Panc1 (cell line): ENCODE results near the gene STEAP1B. TPM values are rescaled to one million over a fixed set of nuclear protein-coding genes. Genes with fewer than 3 reads are reported as not detected.
"Not testable (repeated sequence)": the region's sequence is repeated elsewhere in the genome, so short reads cannot be mapped to it uniquely, and the experiment has no call there.

Experiments used
- ATAC-seq: fragments of 200-7000 bp; cut with Tn5 transposase; 2 replicates; pipeline ENCODE4 v1.9.1; 2020; ENCODE audit warnings: mild to moderate bottlenecking, moderate library complexity
- BruUV-seq: library from RNA; stranded (reverse); fragments of 400-500 nt; replicated peaks from 2 replicates; lab custom pipeline; 2021; lab: Mats Ljungman, UMichigan
- CTCF ChIA-PET: fragments of 300-600 bp; sonication (Branson Sonifier 250); formaldehyde crosslinking; loops from one replicate; lab custom pipeline; 2022; ENCODE audit warnings: antibody characterized with exemption; lab: Charles Lee
- POLR2A ChIA-PET: fragments of 300-600 bp; sonication (Branson Sonifier 250); formaldehyde crosslinking; loops from one replicate; lab custom pipeline; 2022; ENCODE audit warnings: antibody characterized with exemption; lab: Charles Lee
- DNase-seq: peaks from one replicate; pipeline ENCODE4 v3.0.0-alpha.2; 2010; ENCODE audit warnings: low read depth, low spot score
- H3K27ac ChIP-seq: 2 replicates; pipeline ENCODE4 v1.5.1; 2011; ENCODE audit warnings: mild to moderate bottlenecking, low read length, inconsistent platforms
- H3K27me3 ChIP-seq: fragments of 200-500 bp; sonication (Bioruptor generic); 2 replicates; pipeline ENCODE4 v1.6.0; 2014; ENCODE audit warnings: low read length, inconsistent platforms; ENCODE audit not compliant: control insufficient read depth, insufficient read depth
- H3K36me3 ChIP-seq: fragments of 200-500 bp; sonication (Bioruptor generic); 2 replicates; pipeline ENCODE4 v1.5.1; 2014; ENCODE audit warnings: inconsistent platforms, mild to moderate bottlenecking, low read length, moderate library complexity; ENCODE audit not compliant: control insufficient read depth, insufficient read depth
- H3K4me1 ChIP-seq: 2 replicates; pipeline ENCODE4 v1.5.1; 2011; ENCODE audit warnings: inconsistent platforms, mild to moderate bottlenecking, low read length, moderate library complexity; ENCODE audit not compliant: control insufficient read depth, insufficient read depth
- H3K4me3 ChIP-seq, 2 experiments: 2 replicates each; pipeline ENCODE4 v1.5.1; 2011 to 2012; ENCODE audit warnings: low read depth in 2 of 2, low read length in 2 of 2, mild to moderate bottlenecking in 2 of 2, inconsistent platforms in 1 of 2, moderate library complexity in 1 of 2
- H3K9me3 ChIP-seq: fragments of 200-500 bp; sonication (Bioruptor generic); 2 replicates; pipeline ENCODE4 v1.5.1; 2014; ENCODE audit warnings: low read depth, mild to moderate bottlenecking, inconsistent platforms, low read length, moderate library complexity; ENCODE audit not compliant: control insufficient read depth, insufficient read depth
- in situ Hi-C: cut with HindIII; loops from 2 replicates; pipeline ENCODE4 v1.10.0; 2016; ENCODE audit warnings: low sequenced_read_pairs, low pct_unique_long_range_greater_than_20kb
- intact Hi-C: fragments of 100-400 bp; cut with micrococcal nuclease; formaldehyde crosslinking; loops from one replicate; pipeline ENCODE4 v1.10.0; 2022; ENCODE audit not compliant: unreplicated experiment
- total RNA-seq: library from RNA; stranded (reverse); gene quantifications from one replicate; pipeline ENCODE4 v1.2.1, GENCODE V29; 2021; ENCODE audit not compliant: unreplicated experiment
- TF ChIP-seq, protein P1 (sequence below): fragments of 450-650 bp; IDR thresholded peaks from 2 replicates; pipeline ENCODE4 v1.5.1; 2017; ENCODE audit warnings: mild to moderate bottlenecking

STEAP1B gene
- total RNA-seq, 1 experiment from 2014 or later = 3.3 TPM

DNA sequence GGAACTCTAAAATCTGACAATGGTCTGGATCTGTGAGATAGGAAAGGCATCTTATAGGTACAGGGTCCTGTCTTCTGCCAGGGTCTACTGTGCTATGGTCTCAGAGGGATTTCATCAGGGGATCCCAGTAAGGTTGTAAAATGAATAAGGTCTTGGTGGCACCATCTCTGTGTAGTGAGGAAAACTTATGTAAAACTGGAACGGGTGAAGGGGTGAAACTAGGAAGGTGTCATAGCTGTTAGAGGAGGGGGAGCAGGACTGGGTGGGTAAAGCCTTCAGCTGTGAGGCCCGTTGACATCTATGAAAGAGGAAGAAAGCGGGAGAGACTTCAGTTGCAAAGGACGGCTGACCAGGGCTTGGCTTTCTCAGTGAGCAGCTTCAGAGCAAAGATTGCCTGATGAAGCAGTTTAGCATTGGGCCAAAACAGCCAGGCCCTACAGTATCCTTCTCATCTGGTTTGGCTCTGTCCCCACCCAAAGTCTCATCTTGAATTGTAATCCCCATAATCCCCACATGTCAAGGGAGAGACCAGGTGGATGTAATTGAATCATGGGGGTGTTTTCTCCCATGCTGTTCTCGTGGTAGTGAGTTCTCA lies 24.5 kb upstream of the STEAP1B start:
- H3K9me3 ChIP-seq, DNase-seq, BruUV-seq, H3K27me3 ChIP-seq, intact Hi-C loops, H3K27ac ChIP-seq, H3K4me1 ChIP-seq, in situ Hi-C loops, POLR2A ChIA-PET, H3K36me3 ChIP-seq: not testable (repeated sequence)
- peak overlapping the region in 1 of 2 experiments; percentile 23; a peak in 2 of 4 replicates for H3K4me3 ChIP-seq
- ATAC-seq = peak; percentile 63
- CTCF ChIA-PET = interaction anchor here (0.6 to 0.9 kb wide), 2 partner anchors 38 to 301 kb away, joined by 3 to 15 read pairs; no protein-coding TSS in a partner anchor

DNA sequence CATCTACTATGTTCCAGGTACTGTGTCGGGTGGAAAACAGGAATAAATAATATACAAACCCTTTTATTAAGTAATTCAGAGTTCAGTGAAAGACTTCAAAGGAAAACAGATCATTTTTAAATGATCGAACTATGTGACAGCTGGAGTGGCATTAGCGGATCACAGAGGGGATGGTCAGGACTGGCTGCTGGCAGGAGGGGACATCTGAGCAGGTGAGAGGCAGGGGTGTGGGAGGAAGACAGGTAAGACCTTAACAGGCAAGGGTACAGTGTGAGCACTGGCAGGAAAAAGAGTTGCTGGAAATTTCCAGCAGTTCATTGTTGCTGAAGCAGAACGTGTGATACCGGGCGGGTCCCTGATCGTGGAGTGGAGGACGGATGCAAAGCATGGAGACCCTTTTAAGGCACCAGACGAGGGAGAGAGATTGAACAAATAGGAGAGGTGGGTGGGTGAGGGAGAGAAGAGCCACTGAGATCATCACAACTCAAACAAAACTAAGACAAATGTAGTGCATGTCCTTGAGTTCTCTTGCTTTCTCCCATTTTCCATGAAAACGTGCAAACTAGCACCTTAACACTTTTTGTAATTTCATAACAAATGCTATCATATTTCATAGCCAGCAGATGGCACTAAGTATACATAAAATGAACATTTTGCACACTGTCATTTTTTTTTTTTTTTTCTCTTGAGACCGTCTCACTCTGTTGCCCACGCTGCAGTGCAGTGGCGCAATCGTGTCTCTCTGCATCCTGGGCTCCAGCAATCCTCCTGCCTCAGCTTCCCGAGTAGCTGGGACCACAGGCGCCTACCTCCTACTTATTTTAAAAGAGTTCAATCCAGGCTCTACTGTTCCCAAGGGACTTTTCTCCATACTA lies 23.7 kb upstream of the STEAP1B start:
- H3K36me3 ChIP-seq, DNase-seq, in situ Hi-C loops, H3K27me3 ChIP-seq, H3K9me3 ChIP-seq, H3K4me1 ChIP-seq, CTCF ChIA-PET, BruUV-seq, intact Hi-C loops, H3K27ac ChIP-seq, POLR2A ChIA-PET: not testable (repeated sequence)
- peak; percentile 73 for ATAC-seq
- H3K4me3 ChIP-seq = peak overlapping the region in 1 of 2 experiments; percentile 23; a peak in 2 of 4 replicates
- TF ChIP-seq, protein P1, sequence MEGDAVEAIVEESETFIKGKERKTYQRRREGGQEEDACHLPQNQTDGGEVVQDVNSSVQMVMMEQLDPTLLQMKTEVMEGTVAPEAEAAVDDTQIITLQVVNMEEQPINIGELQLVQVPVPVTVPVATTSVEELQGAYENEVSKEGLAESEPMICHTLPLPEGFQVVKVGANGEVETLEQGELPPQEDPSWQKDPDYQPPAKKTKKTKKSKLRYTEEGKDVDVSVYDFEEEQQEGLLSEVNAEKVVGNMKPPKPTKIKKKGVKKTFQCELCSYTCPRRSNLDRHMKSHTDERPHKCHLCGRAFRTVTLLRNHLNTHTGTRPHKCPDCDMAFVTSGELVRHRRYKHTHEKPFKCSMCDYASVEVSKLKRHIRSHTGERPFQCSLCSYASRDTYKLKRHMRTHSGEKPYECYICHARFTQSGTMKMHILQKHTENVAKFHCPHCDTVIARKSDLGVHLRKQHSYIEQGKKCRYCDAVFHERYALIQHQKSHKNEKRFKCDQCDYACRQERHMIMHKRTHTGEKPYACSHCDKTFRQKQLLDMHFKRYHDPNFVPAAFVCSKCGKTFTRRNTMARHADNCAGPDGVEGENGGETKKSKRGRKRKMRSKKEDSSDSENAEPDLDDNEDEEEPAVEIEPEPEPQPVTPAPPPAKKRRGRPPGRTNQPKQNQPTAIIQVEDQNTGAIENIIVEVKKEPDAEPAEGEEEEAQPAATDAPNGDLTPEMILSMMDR = peak; percentile 37

DNA sequence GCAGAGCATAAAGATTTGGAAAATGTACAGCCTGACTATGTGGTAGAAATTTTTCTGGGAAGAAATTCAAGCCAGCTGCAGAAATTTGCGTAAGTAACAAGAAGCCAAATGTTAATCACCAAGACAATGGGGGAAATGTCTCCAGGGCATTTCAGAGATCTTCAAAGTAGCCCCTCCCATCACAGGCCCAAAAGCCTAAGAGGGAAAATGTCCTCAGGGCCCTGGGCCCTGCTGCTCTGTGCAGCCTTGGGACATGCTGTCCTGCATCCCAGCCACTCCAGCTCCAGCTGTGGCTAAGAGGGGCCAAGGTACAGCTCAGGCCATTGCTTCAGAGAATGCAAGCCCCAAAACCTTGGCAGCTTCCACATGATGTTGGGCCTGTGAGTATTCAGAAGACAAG lies 19.6 kb upstream of the STEAP1B start:
- intact Hi-C loops, H3K9me3 ChIP-seq, in situ Hi-C loops, H3K36me3 ChIP-seq, DNase-seq, H3K27ac ChIP-seq, H3K4me1 ChIP-seq, H3K4me3 ChIP-seq, BruUV-seq, POLR2A ChIA-PET, ATAC-seq, H3K27me3 ChIP-seq: not testable (repeated sequence)
- CTCF ChIA-PET = interaction anchor here (0.6 kb wide), 1 partner anchor 10 kb away, joined by 3 read pairs; no protein-coding TSS in a partner anchor

DNA sequence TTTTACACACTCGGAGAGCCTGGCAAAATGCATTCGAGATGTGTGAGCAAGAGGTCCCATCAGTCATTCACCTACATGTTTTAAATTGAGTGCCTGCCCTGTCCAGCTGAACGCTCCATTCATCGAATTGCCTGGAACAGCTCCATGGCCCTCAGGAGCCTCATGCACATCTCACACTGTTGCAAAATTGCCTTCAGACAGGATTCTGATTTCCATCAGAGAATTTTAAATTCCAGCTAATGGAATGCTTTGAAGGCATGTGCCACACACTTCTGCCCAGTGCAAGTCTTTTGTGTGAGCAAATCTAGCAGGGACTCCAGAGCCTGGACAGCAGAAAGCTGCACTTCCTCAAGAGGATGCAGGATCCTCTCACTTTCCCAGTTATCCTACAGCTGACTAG lies 17.0 kb upstream of the STEAP1B start:
- in situ Hi-C loops, H3K27ac ChIP-seq, DNase-seq, H3K27me3 ChIP-seq, intact Hi-C loops, H3K9me3 ChIP-seq, H3K36me3 ChIP-seq, BruUV-seq, POLR2A ChIA-PET, H3K4me3 ChIP-seq, CTCF ChIA-PET, ATAC-seq, H3K4me1 ChIP-seq: not testable (repeated sequence)

DNA sequence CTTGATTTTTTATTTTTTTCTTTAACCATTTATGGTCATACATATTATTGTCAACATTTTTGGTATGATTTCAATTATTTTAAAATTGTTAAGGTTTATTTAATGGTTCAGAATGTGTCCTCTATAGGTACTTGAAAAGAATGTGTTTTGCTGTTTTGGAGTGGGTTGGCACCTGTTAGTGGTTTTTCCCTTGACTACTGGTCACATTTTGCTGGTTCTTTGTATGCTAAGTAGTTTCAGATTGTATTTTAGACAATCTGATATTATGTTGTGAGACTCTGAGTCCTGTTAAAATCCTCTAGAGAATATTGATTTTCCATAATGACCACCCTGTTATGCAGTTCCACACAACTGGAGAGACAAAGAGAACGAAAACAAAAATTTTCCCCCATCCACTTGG lies 15.0 kb upstream of the STEAP1B start:
- DNase-seq, BruUV-seq, ATAC-seq, H3K4me3 ChIP-seq, H3K27me3 ChIP-seq, H3K9me3 ChIP-seq, POLR2A ChIA-PET, intact Hi-C loops, H3K4me1 ChIP-seq, H3K27ac ChIP-seq, H3K36me3 ChIP-seq, in situ Hi-C loops, CTCF ChIA-PET: not testable (repeated sequence)

DNA sequence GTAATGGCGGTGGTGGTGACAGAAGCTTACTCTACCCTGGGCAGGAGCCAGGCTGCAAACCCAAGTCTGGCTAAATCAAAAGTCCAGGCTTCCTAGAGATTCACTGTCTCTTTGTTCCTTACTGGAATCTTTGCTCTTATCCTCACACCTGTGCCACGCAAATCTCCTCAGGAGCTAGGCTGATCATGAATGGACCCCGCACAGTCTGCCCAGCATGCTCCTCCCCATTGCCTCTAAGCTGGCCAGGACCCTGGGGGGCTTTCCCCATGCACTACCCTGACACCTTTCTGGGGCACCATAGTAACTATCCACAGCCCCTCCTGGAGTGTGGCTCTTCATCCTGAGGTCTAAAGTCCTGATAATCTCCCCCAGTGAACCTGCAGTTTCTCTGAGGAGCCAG lies 7.3 kb upstream of the STEAP1B start:
- H3K36me3 ChIP-seq, POLR2A ChIA-PET, H3K27me3 ChIP-seq, BruUV-seq, H3K4me1 ChIP-seq, DNase-seq, intact Hi-C loops, H3K27ac ChIP-seq, H3K4me3 ChIP-seq, CTCF ChIA-PET, ATAC-seq, in situ Hi-C loops, H3K9me3 ChIP-seq: not testable (repeated sequence)
